Calu3 (cell line): ENCODE measurements around the gene PXMP2. TPM values are rescaled to one million over a fixed set of nuclear protein-coding genes. Genes with fewer than 3 reads are reported as not detected.

ENCODE experiments used
- BruUV-seq: library from RNA; stranded (reverse); fragments of 400-500 nt; replicated peaks from 2 replicates; lab custom pipeline; 2021; lab: Mats Ljungman, UMichigan
- CTCF ChIA-PET: fragments of 300-600 bp; sonication (Branson Sonifier 250); formaldehyde crosslinking; loops from one replicate; lab custom pipeline; 2022; ENCODE audit warnings: antibody characterized with exemption; lab: Charles Lee
- DNase-seq: peaks from one replicate; pipeline ENCODE4 v3.0.0; 2022
- H3K27ac Mint-ChIP-seq: one replicate; pipeline ENCODE4 v1.8.0; 2022; ENCODE audit warnings: mixed read lengths; ENCODE audit not compliant: unreplicated experiment
- H3K27me3 Mint-ChIP-seq: one replicate; pipeline ENCODE4 v1.8.0; 2022; ENCODE audit warnings: mixed read lengths; ENCODE audit not compliant: unreplicated experiment
- H3K36me3 Mint-ChIP-seq: one replicate; pipeline ENCODE4 v1.8.0; 2022; ENCODE audit warnings: mild to moderate bottlenecking, moderate library complexity, mixed read lengths; ENCODE audit not compliant: insufficient read depth, unreplicated experiment
- H3K4me1 Mint-ChIP-seq: one replicate; pipeline ENCODE4 v1.8.0; 2022; ENCODE audit warnings: mild to moderate bottlenecking, low read depth, mixed read lengths; ENCODE audit not compliant: unreplicated experiment
- H3K4me3 Mint-ChIP-seq: one replicate; pipeline ENCODE4 v1.8.0; 2022; ENCODE audit warnings: mild to moderate bottlenecking, low read depth, moderate library complexity, mixed read lengths; ENCODE audit not compliant: unreplicated experiment
- H3K9me3 Mint-ChIP-seq: one replicate; pipeline ENCODE4 v1.8.0; 2022; ENCODE audit warnings: low read depth, mixed read lengths; ENCODE audit not compliant: unreplicated experiment
- CTCF ChIP-seq: fragments of 200-600 bp; IDR thresholded peaks from one replicate; pipeline ENCODE4 v1.8.0; 2022; ENCODE audit warnings: antibody characterized with exemption; ENCODE audit not compliant: unreplicated experiment
- intact Hi-C: fragments of 100-400 bp; cut with micrococcal nuclease; formaldehyde crosslinking; loops from one replicate; pipeline ENCODE4 v1.10.0; 2022; ENCODE audit not compliant: unreplicated experiment
- total RNA-seq: library from RNA; stranded (reverse); gene quantifications from 2 replicates; pipeline ENCODE4 v1.2.3, GENCODE V29; 2022

PXMP2 gene
- total RNA-seq, 1 experiment from 2014 or later = 41.9 TPM

- no peak for DNase-seq
- peaks cover 31% of the 10 kb centered on the region for H3K36me3 Mint-ChIP-seq
- H3K27me3 Mint-ChIP-seq = no peaks in the 10 kb centered on the region
- H3K4me1 Mint-ChIP-seq = no peaks in the 10 kb centered on the region
- intact Hi-C loops = no loop called here
- H3K27ac Mint-ChIP-seq = no peak overlapping the region
- CTCF ChIA-PET = interaction anchor here (0.7 to 0.8 kb wide), 2 partner anchors 13 to 180 kb away, joined by 3 to 8 read pairs; no protein-coding TSS in a partner anchor
- H3K9me3 Mint-ChIP-seq = no peaks in the 10 kb centered on the region
- TF ChIP-seq CTCF = no peak
- no peak overlapping the region for H3K4me3 Mint-ChIP-seq
- no TSS peak for BruUV-seq
These were observed 35.8 kb upstream of the PXMP2 start for GRCh38 chr12:132651444-132652100.

- TF ChIP-seq CTCF = no peak
- Mint-ChIP-seq H3K36me3 (peaks cover 46% of the 10 kb centered on the region), H3K4me3 (no peak overlapping the region), H3K4me1 (no peaks in the 10 kb centered on the region), H3K27me3 (no peaks in the 10 kb centered on the region), H3K27ac (no peak overlapping the region), H3K9me3 (no peaks in the 10 kb centered on the region)
- intact Hi-C loops = no loop called here
- no peak for DNase-seq
- CTCF ChIA-PET = interaction anchor here (0.9 to 1.0 kb wide), 2 partner anchors 14 to 41 kb away, joined by 3 to 4 read pairs; no protein-coding TSS in a partner anchor
- no TSS peak for BruUV-seq
These were observed 33.7 kb upstream of the PXMP2 start for GRCh38 chr12:132653567-132654290.

GRCh38 chr12:132657004-132657727 is 30.2 kb upstream of the PXMP2 start:
- no peaks in the 10 kb centered on the region for H3K27me3 Mint-ChIP-seq
- intact Hi-C loops = no loop called here
- no peak for TF ChIP-seq CTCF
- no peak overlapping the region for H3K27ac Mint-ChIP-seq
- H3K4me1 Mint-ChIP-seq = no peaks in the 10 kb centered on the region
- no peak for DNase-seq
- no TSS peak for BruUV-seq
- CTCF ChIA-PET = no interaction called here
- no peaks in the 10 kb centered on the region for H3K9me3 Mint-ChIP-seq
- peaks cover 38% of the 10 kb centered on the region for H3K36me3 Mint-ChIP-seq
- no peak overlapping the region for H3K4me3 Mint-ChIP-seq

- H3K9me3 Mint-ChIP-seq = no peaks in the 10 kb centered on the region
- no peak for DNase-seq
- CTCF ChIA-PET = no interaction called here
- no peaks in the 10 kb centered on the region for H3K27me3 Mint-ChIP-seq
- intact Hi-C loops = no loop called here
- H3K36me3 Mint-ChIP-seq = peaks cover 36% of the 10 kb centered on the region
- no peak overlapping the region for H3K4me3 Mint-ChIP-seq
- BruUV-seq = no TSS peak
- H3K4me1 Mint-ChIP-seq = no peaks in the 10 kb centered on the region
- no peak overlapping the region for H3K27ac Mint-ChIP-seq
- no peak for TF ChIP-seq CTCF
These were observed 29.1 kb upstream of the PXMP2 start for GRCh38 chr12:132658149-132658894.
